ENCODE measurements around the gene PROZ. TPM values are rescaled to one million over a fixed set of nuclear protein-coding genes. Genes with fewer than 3 reads are reported as not detected.

The PROZ gene
- total and polyA plus RNA-seq, 9 of the 15 experiments (the other 6 are each of a cell fraction or from before 2014, with no cell fraction given), result not detected

GRCh38 chr13:113176822-113177221, 18.4 kb downstream of the PROZ start:
- Histone ChIP-seq H3K27me3 (ENCODE audit: control insufficient read depth in 2 of 2, insufficient read depth in 2 of 2, low read length in 2 of 2) (no peaks in the 10 kb centered on the region), H3K27ac (ENCODE audit: extremely low read depth, low read depth, low read length) (no peak overlapping the region), H3K9ac (ENCODE audit: insufficient read depth in 1 of 2, low read depth in 2 of 2, low read length in 2 of 2) (no peak overlapping the region), H3K4me1 (replicated peaks in 1 of 2; ENCODE audit: control insufficient read depth in 2 of 2, insufficient read depth in 2 of 2, low read length in 2 of 2) (peaks cover 0 to 9% of the 10 kb centered on the region in 2 experiments; a peak in 2 of 5 replicates), H4K20me1 (replicated peaks; ENCODE audit: control insufficient read depth, insufficient read depth, low read length) (peaks cover 2% of the 10 kb centered on the region; the same call in 1 of the 2 replicates), H2AFZ (ENCODE audit: low read depth, low read length) (no peak overlapping the region), H3K4me2 (ENCODE audit: insufficient read depth, low read length) (no peak overlapping the region), H3K9me1 (ENCODE audit: control insufficient read depth, insufficient read depth, low read length) (peaks cover 2% of the 10 kb centered on the region), H3K36me3 (ENCODE audit: control insufficient read depth, insufficient read depth, low read length) (peaks cover 68% of the 10 kb centered on the region), H3K9me3 (replicated peaks; ENCODE audit: control insufficient read depth, insufficient read depth, low read depth, low read length) (no peaks in the 10 kb centered on the region), H3K79me2 (ENCODE audit: control insufficient read depth, insufficient read depth, low read length) (no peaks in the 10 kb centered on the region), H3K4me3 (no peak overlapping the region)
- BruUV-seq (replicated peaks), result no TSS peak
- in situ Hi-C loops (cut with MboI), result no loop called here
- FAIRE-seq (no peak), DNase-seq (ENCODE audit: extremely low read depth in 1 of 4, low spot score in 3 of 4) (no peak), ATAC-seq (no peak)
- TF ChIP-seq ZNF436 (CRISPR knock-in tag; IDR thresholded peaks at IDR 0.05) (no peak), FUS (optimal IDR thresholded peaks at IDR 0.05; ENCODE audit: low read depth, low read length) (no peak), RBFOX2 (IDR thresholded peaks at IDR 0.05; ENCODE audit: low read depth, low read length) (no peak), FOXJ2 (tag; IDR thresholded peaks at IDR 0.05) (no peak), ZNF174 (CRISPR knock-in tag; IDR thresholded peaks at IDR 0.05) (no peak), FOXA3 (CRISPR knock-in tag; conservative IDR thresholded peaks at IDR 0.05 in 1 of 2, IDR thresholded peaks at IDR 0.05 in 1 of 2) (no peak), ZNF766 (CRISPR knock-in tag; conservative IDR thresholded peaks at IDR 0.05) (no peak), ZNF655 (CRISPR knock-in tag; IDR thresholded peaks at IDR 0.05) (no peak), RFX7 (CRISPR knock-in tag; IDR thresholded peaks at IDR 0.05) (no peak), RFX1 (IDR thresholded peaks at IDR 0.05) (no peak), ZNF511 (CRISPR knock-in tag; IDR thresholded peaks at IDR 0.05) (no peak), FOXK2 (conservative IDR thresholded peaks at IDR 0.05 in 1 of 2, IDR thresholded peaks at IDR 0.05 in 1 of 2; ENCODE audit: low read depth in 2 of 2) (no peak)
- 100% methylated on average over 13 of the region's 14 CpGs for WGBS (ENCODE audit: insufficient coverage, low coverage, missing lambda C conversion rate)
- ChIA-PET CTCF (ENCODE audit: low intra/inter-chr PET ratio) (no interaction called here), POLR2A (no interaction called here)
- intact Hi-C loops (cut with micrococcal nuclease), result no loop called here

Data from K562 (cell line).